ENCODE results near the gene C13orf46.

GRCh38 chr13:113982296-113982661, 8.4 kb upstream of the C13orf46 start:
- TF ChIP-seq POLR2A (IDR thresholded peaks at IDR 0.05; ENCODE audit: low read length) (no peak), GATA1 (IDR thresholded peaks at IDR 0.05; ENCODE audit: low read depth, low read length) (no peak)
